Epithelial cell of esophagus (primary cell): ENCODE results near the gene TTC21B.

Experiments
- DNase-seq: peaks from one replicate; pipeline ENCODE4 v3.0.0; 2010; ENCODE audit warnings: low read depth
- H3K4me3 ChIP-seq: 2 replicates; pipeline ENCODE4 v1.5.1; 2011; ENCODE audit warnings: mild to moderate bottlenecking, low read length, control low read depth
- TF ChIP-seq, protein P1 (sequence below): IDR thresholded peaks from 2 replicates; pipeline ENCODE4 v1.5.1; 2011; ENCODE audit warnings: low read depth, mild to moderate bottlenecking, low read length, control low read depth, inconsistent platforms; ENCODE audit not compliant: insufficient read depth; ENCODE audit errors: missing control alignments

The TTC21B gene

GRCh38 chr2:165827016-165827920 is 126.3 kb downstream of the TTC21B start:
- H3K4me3 ChIP-seq, result no peak overlapping the region
- TF ChIP-seq, protein P1, sequence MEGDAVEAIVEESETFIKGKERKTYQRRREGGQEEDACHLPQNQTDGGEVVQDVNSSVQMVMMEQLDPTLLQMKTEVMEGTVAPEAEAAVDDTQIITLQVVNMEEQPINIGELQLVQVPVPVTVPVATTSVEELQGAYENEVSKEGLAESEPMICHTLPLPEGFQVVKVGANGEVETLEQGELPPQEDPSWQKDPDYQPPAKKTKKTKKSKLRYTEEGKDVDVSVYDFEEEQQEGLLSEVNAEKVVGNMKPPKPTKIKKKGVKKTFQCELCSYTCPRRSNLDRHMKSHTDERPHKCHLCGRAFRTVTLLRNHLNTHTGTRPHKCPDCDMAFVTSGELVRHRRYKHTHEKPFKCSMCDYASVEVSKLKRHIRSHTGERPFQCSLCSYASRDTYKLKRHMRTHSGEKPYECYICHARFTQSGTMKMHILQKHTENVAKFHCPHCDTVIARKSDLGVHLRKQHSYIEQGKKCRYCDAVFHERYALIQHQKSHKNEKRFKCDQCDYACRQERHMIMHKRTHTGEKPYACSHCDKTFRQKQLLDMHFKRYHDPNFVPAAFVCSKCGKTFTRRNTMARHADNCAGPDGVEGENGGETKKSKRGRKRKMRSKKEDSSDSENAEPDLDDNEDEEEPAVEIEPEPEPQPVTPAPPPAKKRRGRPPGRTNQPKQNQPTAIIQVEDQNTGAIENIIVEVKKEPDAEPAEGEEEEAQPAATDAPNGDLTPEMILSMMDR, result no peak
- DNase-seq, result no peak

DNA sequence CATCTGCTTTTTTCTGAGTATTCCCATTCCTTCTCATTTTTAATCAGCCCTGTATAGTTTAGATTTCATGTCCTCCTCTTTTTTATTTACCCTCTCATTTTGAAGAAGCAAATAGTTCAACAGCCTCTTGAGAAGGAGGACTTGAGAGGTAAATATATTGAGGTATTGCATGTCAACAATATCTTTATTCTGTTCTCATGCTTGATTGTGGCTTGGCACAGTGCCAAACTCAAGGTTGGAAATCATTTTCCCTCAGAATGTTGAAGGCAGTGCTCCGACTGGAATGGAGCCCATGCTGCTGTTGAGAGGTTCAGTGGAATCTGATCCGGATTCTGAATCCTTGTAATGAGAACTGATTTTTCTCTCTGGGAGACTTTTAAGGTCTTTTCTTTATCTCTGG is 128.5 kb downstream of the TTC21B start:
- H3K4me3 ChIP-seq, result no peak overlapping the region
- TF ChIP-seq, protein P1, result no peak
- DNase-seq, result peak; percentile 10
